GM10248 (cell line): ENCODE results near the gene LAMA2.

Experiments
- CTCF ChIA-PET: fragments of 300-600 bp; sonication (Branson Sonifier 250); formaldehyde crosslinking; extraction: SDS; loops from one replicate; lab custom pipeline; 2021; ENCODE audit warnings: antibody characterized with exemption; lab: Yijun Ruan, JAX
- POLR2A ChIA-PET: fragments of 350-650 bp; sonication (Branson Sonifier 250); formaldehyde crosslinking; extraction: SDS; loops from one replicate; lab custom pipeline; 2020; ENCODE audit warnings: antibody characterized with exemption; lab: Yijun Ruan, JAX
- DNase-seq: peaks from one replicate; pipeline ENCODE4 v3.0.0; 2012; ENCODE audit errors: extremely low spot score
- TF ChIP-seq, protein P1 (sequence below): IDR thresholded peaks from 2 replicates; pipeline ENCODE4 v1.5.1; 2012; ENCODE audit warnings: mild to moderate bottlenecking, low read depth; ENCODE audit errors: extremely low read depth, missing control alignments, control extremely low read depth

Gene LAMA2

DNA sequence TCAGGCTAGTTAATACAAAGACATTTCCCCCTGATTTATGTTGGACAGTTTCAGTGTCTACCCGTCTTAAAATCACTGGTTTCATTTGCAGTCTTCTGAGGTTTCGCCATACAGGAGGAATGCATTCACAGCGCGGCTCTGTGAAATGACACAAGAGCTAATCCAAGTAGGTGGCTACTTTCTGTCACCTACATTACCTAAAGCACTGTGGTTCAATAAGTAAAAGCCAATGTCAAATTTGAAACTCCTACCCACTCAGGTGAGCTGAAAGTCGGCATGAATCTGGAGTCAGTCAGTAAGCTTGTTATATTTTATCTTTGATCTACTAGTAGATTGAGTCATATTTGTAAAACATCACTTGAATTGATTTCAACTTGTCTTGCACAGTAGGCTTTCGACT, 370.8 kb downstream of the LAMA2 start:
- no peak for DNase-seq
- CTCF ChIA-PET = interaction anchor here (0.7 to 3.9 kb wide), 6 partner anchors 8 to 528 kb away, joined by 3 to 34 read pairs (median 4); no protein-coding TSS in a partner anchor
- TF ChIP-seq, protein P1, sequence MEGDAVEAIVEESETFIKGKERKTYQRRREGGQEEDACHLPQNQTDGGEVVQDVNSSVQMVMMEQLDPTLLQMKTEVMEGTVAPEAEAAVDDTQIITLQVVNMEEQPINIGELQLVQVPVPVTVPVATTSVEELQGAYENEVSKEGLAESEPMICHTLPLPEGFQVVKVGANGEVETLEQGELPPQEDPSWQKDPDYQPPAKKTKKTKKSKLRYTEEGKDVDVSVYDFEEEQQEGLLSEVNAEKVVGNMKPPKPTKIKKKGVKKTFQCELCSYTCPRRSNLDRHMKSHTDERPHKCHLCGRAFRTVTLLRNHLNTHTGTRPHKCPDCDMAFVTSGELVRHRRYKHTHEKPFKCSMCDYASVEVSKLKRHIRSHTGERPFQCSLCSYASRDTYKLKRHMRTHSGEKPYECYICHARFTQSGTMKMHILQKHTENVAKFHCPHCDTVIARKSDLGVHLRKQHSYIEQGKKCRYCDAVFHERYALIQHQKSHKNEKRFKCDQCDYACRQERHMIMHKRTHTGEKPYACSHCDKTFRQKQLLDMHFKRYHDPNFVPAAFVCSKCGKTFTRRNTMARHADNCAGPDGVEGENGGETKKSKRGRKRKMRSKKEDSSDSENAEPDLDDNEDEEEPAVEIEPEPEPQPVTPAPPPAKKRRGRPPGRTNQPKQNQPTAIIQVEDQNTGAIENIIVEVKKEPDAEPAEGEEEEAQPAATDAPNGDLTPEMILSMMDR = no peak
- POLR2A ChIA-PET = no interaction called here

- ChIA-PET CTCF (interaction anchor here (1.2 kb wide), 1 partner anchor 11 kb away, joined by 3 read pairs; no protein-coding TSS in a partner anchor), POLR2A (no interaction called here)
- DNase-seq = no peak
- TF ChIP-seq, protein P1 = no peak
Measured at GRCh38 chr6:129257196-129257595, 374.3 kb downstream of the LAMA2 start.

GRCh38 chr6:129262661-129263060, 379.7 kb downstream of the LAMA2 start:
- no peak for DNase-seq
- TF ChIP-seq, protein P1 = no peak
- ChIA-PET CTCF (interaction anchor here (1.2 to 2.0 kb wide), 3 partner anchors 13 to 105 kb away, joined by 3 to 5 read pairs (median 3); no protein-coding TSS in a partner anchor), POLR2A (no interaction called here)

DNA sequence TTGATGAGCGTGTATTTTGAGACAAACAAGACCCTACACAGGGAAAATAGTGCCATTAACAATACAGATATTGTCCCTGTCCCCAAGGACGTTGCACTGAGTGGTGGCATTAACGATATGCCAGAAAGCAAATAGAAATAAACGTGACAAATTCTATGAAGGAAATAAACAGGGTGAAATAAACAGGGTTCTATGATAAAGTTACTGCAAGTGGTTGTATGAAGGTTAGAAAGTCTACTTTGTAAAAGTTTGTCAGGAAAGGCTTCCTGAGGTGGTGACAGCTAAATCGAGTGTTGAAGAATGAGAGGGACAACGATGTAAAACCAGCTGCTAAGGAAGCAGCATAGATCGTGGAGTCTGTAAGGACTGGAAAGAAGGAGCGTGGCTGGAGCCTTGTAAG, 380.2 kb downstream of the LAMA2 start:
- TF ChIP-seq, protein P1 = no peak
- ChIA-PET POLR2A (no interaction called here), CTCF (interaction anchor here (1.0 to 2.0 kb wide), 5 partner anchors 11 to 104 kb away, joined by 3 to 7 read pairs (median 3); no protein-coding TSS in a partner anchor)
- DNase-seq = no peak

DNA sequence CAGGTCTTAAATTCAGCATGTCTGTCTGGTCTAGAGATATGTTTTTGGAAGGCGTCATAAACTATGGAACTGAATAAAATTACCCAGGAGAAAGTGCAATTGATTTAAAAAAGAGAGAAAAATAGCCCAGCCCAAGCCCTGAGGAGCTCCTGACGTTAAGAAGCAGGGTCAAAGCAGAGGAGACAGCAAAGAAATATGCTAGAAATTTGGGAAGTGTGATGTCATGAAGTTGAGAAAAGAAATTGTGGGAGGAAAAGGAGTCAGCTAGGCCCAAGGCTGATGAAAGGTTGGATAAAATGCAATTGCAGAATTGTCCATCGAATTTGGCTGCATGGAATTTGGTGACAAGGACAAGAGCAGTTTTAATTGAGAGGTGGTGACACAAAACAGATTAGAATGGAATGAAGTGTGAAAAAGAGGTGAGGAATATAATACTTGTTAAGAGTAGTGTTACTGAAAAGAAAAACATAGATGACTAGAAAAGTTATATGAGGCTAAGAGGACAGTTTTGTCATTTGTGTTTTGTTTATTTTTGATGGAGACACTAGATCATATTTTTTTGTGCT, 381.6 kb downstream of the LAMA2 start:
- CTCF ChIA-PET = interaction anchor here (1.1 to 1.7 kb wide), 3 partner anchors 11 to 13 kb away, joined by 3 to 7 read pairs (median 3); no protein-coding TSS in a partner anchor
- no peak for DNase-seq
- POLR2A ChIA-PET = no interaction called here
- TF ChIP-seq, protein P1 = no peak

DNA sequence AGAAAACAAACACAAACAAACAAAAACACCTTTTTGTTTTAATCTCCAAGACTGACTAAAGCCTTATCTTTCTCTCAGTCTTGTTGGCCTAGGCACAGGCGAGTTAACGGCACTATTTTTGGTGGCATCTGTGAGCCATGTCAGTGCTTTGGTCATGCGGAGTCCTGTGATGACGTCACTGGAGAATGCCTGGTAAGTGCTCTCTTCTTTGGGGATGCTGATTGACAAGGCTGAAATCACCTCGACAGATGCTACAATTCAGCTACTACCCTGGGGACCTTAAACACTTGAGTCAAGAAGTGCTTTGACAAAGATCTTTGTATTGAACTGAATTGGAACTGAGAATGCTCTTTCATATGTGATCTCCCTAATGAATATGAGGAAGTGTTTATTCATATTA, 384.1 kb downstream of the LAMA2 start:
- TF ChIP-seq, protein P1 = no peak
- CTCF ChIA-PET = interaction anchor here (1.2 to 1.4 kb wide), 2 partner anchors 8 to 22 kb away, joined by 3 to 6 read pairs; no protein-coding TSS in a partner anchor
- POLR2A ChIA-PET = no interaction called here
- DNase-seq = no peak
